Gastrocnemius medialis (tissue), 4 donors: ENCODE measurements around the gene CHCHD3. TPM values are rescaled to one million over a fixed set of nuclear protein-coding genes. Genes with fewer than 3 reads are reported as not detected.
"Not testable (repeated sequence)": the region's sequence is repeated elsewhere in the genome, so short reads cannot be mapped to it uniquely, and the experiment has no call there.

ENCODE experiments used
- ATAC-seq, 2 donors: fragments of 150-250 bp; one replicate each; pipeline ENCODE4 v1.9.1; 2016
- DNase-seq, 2 donors: peaks; one replicate each; pipeline ENCODE4 v3.0.0-alpha.2; 2019
- H3K27ac ChIP-seq, 4 donors: fragments of 200-600 bp; sonication (generic); 1 replicate in 1 of 4; 2 replicates in 3 of 4; pipeline ENCODE4 v1.5.1; 2016 to 2018; ENCODE audit warnings: mild to moderate bottlenecking in 2 of 4, moderate library complexity in 1 of 4
- H3K27me3 ChIP-seq, 3 donors: fragments of 200-600 bp; sonication (generic) in 2 of 3; 1 replicate in 1 of 3; 2 replicates in 2 of 3; pipeline versions ENCODE4 v1.5.1 to v1.6.0; 2016 to 2019; ENCODE audit warnings: mild to moderate bottlenecking in 1 of 3, moderate library complexity in 1 of 3
- H3K36me3 ChIP-seq, 2 donors: fragments of 200-600 bp; sonication (generic) in 1 of 2; one replicate each; pipeline ENCODE4 v1.5.1; 2017 to 2018
- H3K4me1 ChIP-seq, 2 donors: fragments of 200-600 bp; sonication (generic) in 1 of 2; one replicate each; pipeline ENCODE4 v1.5.1; 2016 to 2017; ENCODE audit warnings: mild to moderate bottlenecking in 2 of 2
- H3K4me3 ChIP-seq, 4 donors: fragments of 200-600 bp; sonication (generic) in 3 of 4; 1 replicate in 1 of 4; 2 replicates in 3 of 4; pipeline ENCODE4 v1.5.1; 2016 to 2019; ENCODE audit warnings: mild to moderate bottlenecking in 2 of 4
- H3K9me3 ChIP-seq, 3 donors: fragments of 200-600 bp; sonication (generic) in 2 of 3; 1 replicate in 1 of 3; 2 replicates in 2 of 3; pipeline ENCODE4 v1.5.1; 2016 to 2019
- CTCF ChIP-seq, 5 experiments: fragments of 450-650 bp in 3 of 5; fragments of 200-600 bp in 2 of 5; sonication (generic) in 2 of 5; IDR thresholded peaks in 4 of 5; conservative IDR thresholded peaks in 1 of 5; 1 replicate in 4 of 5; 2 replicates in 1 of 5; pipeline ENCODE4 v1.5.1; 2016 to 2019; ENCODE audit warnings: antibody characterized with exemption in 5 of 5, mild to moderate bottlenecking in 3 of 5, moderate library complexity in 3 of 5
- POLR2A ChIP-seq, 2 donors: fragments of 450-650 bp; IDR thresholded peaks; one replicate each; pipeline ENCODE4 v1.6.1; 2017; ENCODE audit warnings: antibody characterized with exemption in 2 of 2, mild to moderate bottlenecking in 2 of 2, moderate library complexity in 2 of 2
- in situ Hi-C, 4 donors: fragments of 200-750 bp; cut with MboI; loops; one replicate each; pipeline versions ENCODE4 v1.15.0 to v1.8.0; 2017; ENCODE audit warnings: low sequenced_read_pairs in 4 of 4
- intact Hi-C: fragments of 100-400 bp; cut with DNase I; formaldehyde crosslinking; loops from one replicate; pipeline ENCODE4 v1.15.1; 2023; ENCODE audit warnings: low total_unique reads
- total RNA-seq, 4 donors: library from RNA; depleted of rRNA; stranded (reverse); fragments of >200 nt; gene quantifications; one replicate each; pipeline versions ENCODE4 v1.1.0 to v1.2.3, GENCODE V29; 2016

CHCHD3 gene
- total RNA-seq, 4 donors from 2014 or later: 110 to 177 (median 131) TPM

- no peak for TF ChIP-seq CTCF (IDR thresholded peaks at IDR 0.05 in 4 of 5, conservative IDR thresholded peaks at IDR 0.05 in 1 of 5)
- TF ChIP-seq POLR2A (IDR thresholded peaks at IDR 0.05): no peak
- Histone ChIP-seq H3K4me1 (peaks cover 12 to 20% of the 10 kb centered on the region in 2 donors), H3K27ac (no peak overlapping the region), H3K27me3 (no peaks in the 10 kb centered on the region), H3K4me3 (no peak overlapping the region), H3K36me3 (no peaks in the 10 kb centered on the region), H3K9me3 (no peaks in the 10 kb centered on the region)
- in situ Hi-C loops: no loop called here
- no peak for ATAC-seq
- DNase-seq: no peak
- intact Hi-C loops: no loop called here
Observed at GRCh38 chr7:133040674-133041073, 41.2 kb downstream of the CHCHD3 start.

- TF ChIP-seq CTCF (IDR thresholded peaks at IDR 0.05 in 4 of 5, conservative IDR thresholded peaks at IDR 0.05 in 1 of 5) (no peak), POLR2A (IDR thresholded peaks at IDR 0.05) (no peak)
- no peaks in the 10 kb centered on the region for H3K27me3 ChIP-seq
- in situ Hi-C loops: no loop called here
- intact Hi-C loops: no loop called here
- no peak for DNase-seq
- H3K9me3 ChIP-seq: no peaks in the 10 kb centered on the region
- peaks cover 12 to 20% of the 10 kb centered on the region in 2 donors for H3K4me1 ChIP-seq
- no peaks in the 10 kb centered on the region for H3K36me3 ChIP-seq
- no peak overlapping the region for H3K4me3 ChIP-seq
- no peak for ATAC-seq
- no peak overlapping the region for H3K27ac ChIP-seq
Observed at GRCh38 chr7:133040178-133040577, 41.7 kb downstream of the CHCHD3 start.

GRCh38 chr7:133039614-133040013 is 42.3 kb downstream of the CHCHD3 start:
- Histone ChIP-seq H3K36me3 (no peaks in the 10 kb centered on the region), H3K9me3 (no peaks in the 10 kb centered on the region), H3K27ac (no peak overlapping the region), H3K4me1 (peaks cover 12 to 20% of the 10 kb centered on the region in 2 donors), H3K4me3 (no peak overlapping the region), H3K27me3 (no peaks in the 10 kb centered on the region)
- TF ChIP-seq POLR2A (IDR thresholded peaks at IDR 0.05) (no peak), CTCF (IDR thresholded peaks at IDR 0.05 in 4 of 5, conservative IDR thresholded peaks at IDR 0.05 in 1 of 5) (no peak)
- no peak for DNase-seq
- intact Hi-C loops (no loop called here), in situ Hi-C loops (no loop called here)
- ATAC-seq: peak in 1 of 2 donors; percentile 46

- H3K27me3 ChIP-seq: no peaks in the 10 kb centered on the region
- ATAC-seq (no peak), DNase-seq (no peak)
- peaks cover 12 to 21% of the 10 kb centered on the region in 2 donors for H3K4me1 ChIP-seq
- H3K9me3 ChIP-seq: no peaks in the 10 kb centered on the region
- no peak overlapping the region for H3K27ac ChIP-seq
- TF ChIP-seq CTCF (IDR thresholded peaks at IDR 0.05 in 4 of 5, conservative IDR thresholded peaks at IDR 0.05 in 1 of 5) (no peak), POLR2A (IDR thresholded peaks at IDR 0.05) (no peak)
- H3K36me3 ChIP-seq: no peaks in the 10 kb centered on the region
- in situ Hi-C loops: no loop called here
- H3K4me3 ChIP-seq: no peak overlapping the region
- intact Hi-C loops: no loop called here
Observed at GRCh38 chr7:133036289-133036688, 45.6 kb downstream of the CHCHD3 start.

- intact Hi-C loops, ATAC-seq: not testable (repeated sequence)
Observed at GRCh38 chr7:133035240-133035639, 46.6 kb downstream of the CHCHD3 start.

More at GRCh38 chr7:133035240-133035639, 46.6 kb downstream of the CHCHD3 start:
- H3K36me3 ChIP-seq, in situ Hi-C loops, H3K4me3 ChIP-seq, H3K9me3 ChIP-seq, H3K27ac ChIP-seq, H3K27me3 ChIP-seq, DNase-seq: not testable (repeated sequence)
- peaks cover 17 to 26% of the 10 kb centered on the region in 2 donors for H3K4me1 ChIP-seq
